ENCODE results near the gene IFFO2. TPM values are rescaled to one million over a fixed set of nuclear protein-coding genes. Genes with fewer than 3 reads are reported as not detected.

The IFFO2 gene
- total RNA-seq, 1 experiment from 2014 or later: 13.0 TPM

GRCh38 chr1:18972991-18973390 is 16.5 kb upstream of the IFFO2 start:
- no peak for TF ChIP-seq CTCF (IDR thresholded peaks at IDR 0.05; ENCODE audit: unreplicated experiment)
- intact Hi-C loops (cut with micrococcal nuclease; ENCODE audit: unreplicated experiment): no loop called here
- Mint-ChIP-seq H3K36me3 (ENCODE audit: insufficient read depth, unreplicated experiment) (peaks cover 4% of the 10 kb centered on the region), H3K4me1 (ENCODE audit: low read depth, unreplicated experiment) (no peaks in the 10 kb centered on the region), H3K4me3 (ENCODE audit: low read depth, unreplicated experiment) (no peak overlapping the region), H3K9me3 (ENCODE audit: low read depth, unreplicated experiment) (no peaks in the 10 kb centered on the region), H3K27me3 (ENCODE audit: unreplicated experiment) (no peaks in the 10 kb centered on the region), H3K27ac (ENCODE audit: unreplicated experiment) (no peak overlapping the region)
- BruUV-seq (replicated peaks): no TSS peak
- no peak for DNase-seq
- CTCF ChIA-PET: interaction anchor here (0.8 to 1.5 kb wide), 4 partner anchors 38 to 66 kb away, joined by 3 to 5 read pairs (median 3); no protein-coding TSS in a partner anchor

GRCh38 chr1:18972531-18972930 is 16.1 kb upstream of the IFFO2 start:
- Mint-ChIP-seq H3K9me3 (ENCODE audit: low read depth, unreplicated experiment) (no peaks in the 10 kb centered on the region), H3K27ac (ENCODE audit: unreplicated experiment) (no peak overlapping the region), H3K36me3 (ENCODE audit: insufficient read depth, unreplicated experiment) (peaks cover 4% of the 10 kb centered on the region), H3K4me3 (ENCODE audit: low read depth, unreplicated experiment) (no peak overlapping the region), H3K27me3 (ENCODE audit: unreplicated experiment) (no peaks in the 10 kb centered on the region), H3K4me1 (ENCODE audit: low read depth, unreplicated experiment) (no peaks in the 10 kb centered on the region)
- peak; percentile 28 for DNase-seq
- intact Hi-C loops (cut with micrococcal nuclease; ENCODE audit: unreplicated experiment): no loop called here
- no peak for TF ChIP-seq CTCF (IDR thresholded peaks at IDR 0.05; ENCODE audit: unreplicated experiment)
- BruUV-seq (replicated peaks): no TSS peak
- CTCF ChIA-PET: interaction anchor here (0.8 to 1.5 kb wide), 4 partner anchors 38 to 65 kb away, joined by 3 to 5 read pairs (median 3); no protein-coding TSS in a partner anchor

DNA sequence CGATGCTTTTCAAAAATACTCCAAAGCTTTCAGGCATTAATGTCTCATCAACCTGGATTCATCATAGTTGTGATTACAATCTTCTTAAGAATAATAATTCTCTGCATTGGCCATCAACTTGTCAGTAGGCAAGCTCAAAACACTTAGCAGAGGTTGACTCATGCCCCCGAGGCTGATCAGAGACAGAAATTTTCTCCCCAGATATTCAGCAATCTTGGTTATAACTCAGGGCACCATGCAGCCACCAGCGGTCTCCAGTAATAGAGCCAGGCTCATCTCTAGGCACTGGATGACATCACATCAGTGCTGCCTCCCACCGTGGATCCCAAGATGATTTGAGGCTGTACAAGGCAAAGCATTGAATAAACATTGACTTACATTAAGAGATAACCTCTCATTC is 14.3 kb upstream of the IFFO2 start:
- Mint-ChIP-seq H3K4me3 (ENCODE audit: low read depth, unreplicated experiment) (no peak overlapping the region), H3K27me3 (ENCODE audit: unreplicated experiment) (no peaks in the 10 kb centered on the region), H3K27ac (ENCODE audit: unreplicated experiment) (no peak overlapping the region), H3K9me3 (ENCODE audit: low read depth, unreplicated experiment) (no peaks in the 10 kb centered on the region), H3K4me1 (ENCODE audit: low read depth, unreplicated experiment) (no peaks in the 10 kb centered on the region), H3K36me3 (ENCODE audit: insufficient read depth, unreplicated experiment) (peaks cover 4% of the 10 kb centered on the region)
- no peak for DNase-seq
- intact Hi-C loops (cut with micrococcal nuclease; ENCODE audit: unreplicated experiment): no loop called here
- CTCF ChIA-PET: interaction anchor here (1.1 kb wide), 1 partner anchor 9 kb away, joined by 3 read pairs; no protein-coding TSS in a partner anchor
- TF ChIP-seq CTCF (IDR thresholded peaks at IDR 0.05; ENCODE audit: unreplicated experiment): no peak
- no TSS peak for BruUV-seq (replicated peaks)

DNA sequence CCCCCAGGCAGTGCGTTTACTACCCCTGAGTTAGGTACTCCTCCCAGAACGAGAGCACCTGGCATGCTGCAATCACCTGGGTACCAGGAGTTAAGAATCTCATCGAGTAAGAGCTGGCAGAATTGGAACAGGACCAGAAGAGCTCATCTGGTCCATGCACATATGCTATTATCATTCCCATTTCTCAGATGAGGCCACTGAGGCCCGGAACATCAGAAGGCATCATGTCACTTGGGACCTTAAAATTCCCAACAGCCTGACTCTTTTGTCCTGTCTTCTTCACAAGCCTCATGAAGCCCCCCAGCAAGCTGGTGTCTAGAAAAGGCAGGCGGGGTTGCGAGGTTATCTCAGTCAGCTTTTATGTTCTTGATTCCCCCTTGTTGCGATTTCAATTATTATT is 13.9 kb upstream of the IFFO2 start:
- no TSS peak for BruUV-seq (replicated peaks)
- Mint-ChIP-seq H3K4me1 (ENCODE audit: low read depth, unreplicated experiment) (no peaks in the 10 kb centered on the region), H3K36me3 (ENCODE audit: insufficient read depth, unreplicated experiment) (peaks cover 4% of the 10 kb centered on the region), H3K4me3 (ENCODE audit: low read depth, unreplicated experiment) (no peak overlapping the region), H3K27me3 (ENCODE audit: unreplicated experiment) (no peaks in the 10 kb centered on the region), H3K27ac (ENCODE audit: unreplicated experiment) (no peak overlapping the region), H3K9me3 (ENCODE audit: low read depth, unreplicated experiment) (no peaks in the 10 kb centered on the region)
- CTCF ChIA-PET: interaction anchor here (1.1 kb wide), 1 partner anchor 8 kb away, joined by 3 read pairs; no protein-coding TSS in a partner anchor
- intact Hi-C loops (cut with micrococcal nuclease; ENCODE audit: unreplicated experiment): no loop called here
- no peak for TF ChIP-seq CTCF (IDR thresholded peaks at IDR 0.05; ENCODE audit: unreplicated experiment)
- DNase-seq: no peak

Data from Calu3 (cell line).